ENCODE results near the gene THBS3. TPM values are rescaled to one million over a fixed set of nuclear protein-coding genes. Genes with fewer than 3 reads are reported as not detected.

Gene THBS3
- polyA plus RNA-seq = 14.4 to 36.0 TPM (median 16.2 TPM) in 3 replicates
- polyA plus RNA-seq (2011; ENCODE audit: low read depth) = 25.5 TPM
- 6.5 and 8.4 TPM in 2 replicates for polyA plus RNA-seq (2011; cell fraction: cytosol; rRNA removed)
- polyA plus RNA-seq (2011; cell fraction: nucleus; rRNA removed) = 99.2 and 112 TPM in 2 replicates
- 11.8 and 32.9 TPM in 2 replicates for polyA plus RNA-seq (2012; ENCODE audit: low replicate concordance)
- polyA minus RNA-seq = 23.7 to 34.4 TPM (median 27.5 TPM) in 3 replicates
- polyA minus RNA-seq (2011; cell fraction: cytosol; rRNA and poly(A)+ RNA removed) = 12.5 TPM
- 22.6 and 28.6 TPM in 2 replicates for polyA minus RNA-seq (2011; cell fraction: nucleus; rRNA and poly(A)+ RNA removed)

DNA sequence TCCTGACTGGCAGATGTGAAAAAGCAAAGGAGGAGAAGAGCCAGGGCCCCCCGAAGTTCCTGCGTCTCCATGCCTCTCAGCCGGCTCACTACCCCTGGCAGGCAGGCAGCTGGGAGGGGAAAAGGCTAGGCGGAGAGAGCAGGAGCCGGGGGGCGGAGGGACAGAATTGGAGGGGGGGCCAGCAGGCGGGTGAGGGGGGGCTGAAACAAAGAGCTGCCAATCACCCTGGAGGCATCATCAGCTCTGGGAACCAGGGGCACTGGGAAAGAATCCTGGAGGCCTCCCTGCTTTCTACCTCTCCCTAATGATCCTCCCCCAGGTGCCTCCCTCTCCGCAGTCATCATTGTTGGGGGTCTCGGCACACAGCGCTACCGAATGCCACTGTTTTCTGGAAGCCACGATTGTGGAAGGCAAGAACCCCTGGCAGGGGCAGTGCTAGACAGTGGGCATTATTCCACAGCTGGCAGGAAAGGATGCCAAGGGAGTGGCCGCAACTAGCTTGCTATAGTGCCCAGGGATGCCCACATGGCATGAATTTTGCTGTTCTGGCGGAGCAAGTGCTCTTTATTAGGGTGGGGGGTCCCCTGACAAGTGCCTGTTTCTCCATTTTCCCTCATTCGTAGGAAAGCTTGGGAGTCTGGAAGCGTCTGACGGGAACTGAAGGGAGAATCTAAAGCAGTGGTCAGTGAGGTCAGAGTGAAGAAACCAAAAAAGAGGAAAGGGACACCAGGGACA is at the start of gene THBS3:
THBS3 (minus strand) TSS at position 92 of the 735 bp plus-strand sequence; CDS start at position 71, 21 bp downstream.
- Histone ChIP-seq H3K9ac (ENCODE audit: control insufficient read depth, extremely low read depth, insufficient read depth, low read length) (peak within 1 kb of the TSS; percentile 98), H3K79me2 (ENCODE audit: control insufficient read depth, insufficient read depth, low read length) (peaks cover 12% of the 10 kb centered on the region), H3K9me1 (ENCODE audit: control insufficient read depth, extremely low read depth, insufficient read depth, low read length) (no peaks in the 10 kb centered on the region), H3K4me1 (ENCODE audit: control insufficient read depth, extremely low read depth, insufficient read depth, low read length) (peaks cover 22% of the 10 kb centered on the region), H3K9me3 (ENCODE audit: control insufficient read depth, low read depth, low read length) (no peaks in the 10 kb centered on the region), H3K36me3 (ENCODE audit: control insufficient read depth in 2 of 2, extremely low read depth in 1 of 2, insufficient read depth in 2 of 2, low read length in 2 of 2) (peaks cover 0 to 5% of the 10 kb centered on the region in 2 experiments), H2AFZ (ENCODE audit: control insufficient read depth, low read length) (peak within 1 kb of the TSS; percentile 77), H3K27me3 (ENCODE audit: control insufficient read depth, extremely low read depth, insufficient read depth, low read length) (no peaks in the 10 kb centered on the region), H3K27ac (ENCODE audit: control insufficient read depth, insufficient read depth, low read length) (peak within 1 kb of the TSS; percentile 94), H3K4me3 (ENCODE audit: control insufficient read depth in 2 of 3, extremely low read depth in 1 of 3, insufficient read depth in 2 of 3, low read depth in 1 of 3, low read length in 3 of 3) (peak within 1 kb of the TSS; percentile 66 to 90 (median 77)), H3K4me2 (ENCODE audit: control insufficient read depth, extremely low read depth, insufficient read depth, low read depth, low read length) (peak within 1 kb of the TSS; percentile 100), H4K20me1 (ENCODE audit: control insufficient read depth, extremely low read depth, insufficient read depth, low read length) (no peaks in the 10 kb centered on the region)
- DNase-seq (ENCODE audit: low read depth, low spot score) (no peak), FAIRE-seq (no peak)
- dilution Hi-C loops (cut with MboI; ENCODE audit: extremely low pct_ligation_motif_present, low sequenced_read_pairs) = no loop called here
- no peak for TF ChIP-seq EZH2 (IDR thresholded peaks at IDR 0.05; ENCODE audit: low read length)
- TF ChIP-seq, protein P1, sequence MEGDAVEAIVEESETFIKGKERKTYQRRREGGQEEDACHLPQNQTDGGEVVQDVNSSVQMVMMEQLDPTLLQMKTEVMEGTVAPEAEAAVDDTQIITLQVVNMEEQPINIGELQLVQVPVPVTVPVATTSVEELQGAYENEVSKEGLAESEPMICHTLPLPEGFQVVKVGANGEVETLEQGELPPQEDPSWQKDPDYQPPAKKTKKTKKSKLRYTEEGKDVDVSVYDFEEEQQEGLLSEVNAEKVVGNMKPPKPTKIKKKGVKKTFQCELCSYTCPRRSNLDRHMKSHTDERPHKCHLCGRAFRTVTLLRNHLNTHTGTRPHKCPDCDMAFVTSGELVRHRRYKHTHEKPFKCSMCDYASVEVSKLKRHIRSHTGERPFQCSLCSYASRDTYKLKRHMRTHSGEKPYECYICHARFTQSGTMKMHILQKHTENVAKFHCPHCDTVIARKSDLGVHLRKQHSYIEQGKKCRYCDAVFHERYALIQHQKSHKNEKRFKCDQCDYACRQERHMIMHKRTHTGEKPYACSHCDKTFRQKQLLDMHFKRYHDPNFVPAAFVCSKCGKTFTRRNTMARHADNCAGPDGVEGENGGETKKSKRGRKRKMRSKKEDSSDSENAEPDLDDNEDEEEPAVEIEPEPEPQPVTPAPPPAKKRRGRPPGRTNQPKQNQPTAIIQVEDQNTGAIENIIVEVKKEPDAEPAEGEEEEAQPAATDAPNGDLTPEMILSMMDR (optimal IDR thresholded peaks at IDR 0.05 in 1 of 3, IDR thresholded peaks at IDR 0.05 in 1 of 3, conservative IDR thresholded peaks at IDR 0.05 in 1 of 3; ENCODE audit: extremely low read depth in 1 of 3, insufficient read depth in 2 of 3, low read length in 3 of 3) = no peak

DNA sequence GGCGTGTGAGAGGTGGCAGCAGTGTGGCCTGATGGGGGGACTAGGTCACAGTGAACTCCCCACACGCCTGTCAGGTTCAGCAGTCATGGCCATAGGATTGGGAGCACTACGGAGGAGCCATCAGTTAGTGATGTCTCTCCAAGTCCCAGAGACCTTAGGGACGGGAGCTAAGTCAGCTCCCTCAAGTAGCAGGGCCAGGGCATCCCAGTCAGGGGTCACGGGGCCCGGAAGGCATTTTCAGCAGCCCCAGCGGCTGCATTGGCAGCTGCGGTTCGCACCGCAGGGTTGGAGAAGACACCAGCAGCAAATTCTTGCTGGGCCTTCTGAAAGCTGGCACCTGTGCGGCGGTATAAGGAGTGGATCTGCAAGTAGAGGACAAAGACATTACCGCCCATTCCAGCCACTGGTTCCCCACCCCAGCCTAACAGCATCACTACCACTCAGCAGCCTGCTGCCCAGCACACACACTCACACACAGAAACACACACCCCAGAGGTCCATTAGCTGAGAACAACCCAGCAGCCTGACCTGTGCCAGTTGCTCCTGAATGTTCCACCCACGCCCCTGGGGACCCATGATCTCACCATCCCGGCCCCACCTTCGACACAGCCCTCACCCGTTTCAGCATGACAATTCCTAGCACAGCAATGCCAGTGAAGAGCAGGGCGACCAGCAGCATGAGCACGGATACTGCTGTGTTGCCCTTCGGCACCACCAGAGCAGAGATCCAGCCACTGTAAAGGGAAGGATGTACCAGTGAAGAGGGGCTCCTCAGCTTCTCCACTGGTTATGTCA is 48.6 kb upstream of the THBS3 start:
- Histone ChIP-seq H3K36me3 (ENCODE audit: control insufficient read depth in 2 of 2, extremely low read depth in 1 of 2, insufficient read depth in 2 of 2, low read length in 2 of 2) (peaks cover 7 to 16% of the 10 kb centered on the region in 2 experiments), H3K9ac (ENCODE audit: control insufficient read depth, extremely low read depth, insufficient read depth, low read length) (peak overlapping the region; percentile 77), H3K4me1 (ENCODE audit: control insufficient read depth, extremely low read depth, insufficient read depth, low read length) (peaks cover 24% of the 10 kb centered on the region), H3K27me3 (ENCODE audit: control insufficient read depth, extremely low read depth, insufficient read depth, low read length) (no peaks in the 10 kb centered on the region), H2AFZ (ENCODE audit: control insufficient read depth, low read length) (peak overlapping the region; percentile 30), H3K4me2 (ENCODE audit: control insufficient read depth, extremely low read depth, insufficient read depth, low read depth, low read length) (peak overlapping the region; percentile 94), H3K9me3 (ENCODE audit: control insufficient read depth, low read depth, low read length) (no peaks in the 10 kb centered on the region), H3K4me3 (ENCODE audit: control insufficient read depth in 2 of 3, extremely low read depth in 1 of 3, insufficient read depth in 2 of 3, low read depth in 1 of 3, low read length in 3 of 3) (peak overlapping the region in 1 of 3 experiments; percentile 83), H3K79me2 (ENCODE audit: control insufficient read depth, insufficient read depth, low read length) (peaks cover 25% of the 10 kb centered on the region), H3K27ac (ENCODE audit: control insufficient read depth, insufficient read depth, low read length) (peak overlapping the region; percentile 69), H3K9me1 (ENCODE audit: control insufficient read depth, extremely low read depth, insufficient read depth, low read length) (no peaks in the 10 kb centered on the region), H4K20me1 (ENCODE audit: control insufficient read depth, extremely low read depth, insufficient read depth, low read length) (no peaks in the 10 kb centered on the region)
- FAIRE-seq (no peak), DNase-seq (ENCODE audit: low read depth, low spot score) (no peak)
- dilution Hi-C loops (cut with MboI; ENCODE audit: extremely low pct_ligation_motif_present, low sequenced_read_pairs) = no loop called here
- TF ChIP-seq, protein P1 (optimal IDR thresholded peaks at IDR 0.05 in 1 of 3, IDR thresholded peaks at IDR 0.05 in 1 of 3, conservative IDR thresholded peaks at IDR 0.05 in 1 of 3; ENCODE audit: extremely low read depth in 1 of 3, insufficient read depth in 2 of 3, low read length in 3 of 3) = no peak
- TF ChIP-seq EZH2 (IDR thresholded peaks at IDR 0.05; ENCODE audit: low read length) = no peak
